Astrocyte (in vitro differentiated cells and primary cell): ENCODE measurements around the gene SQSTM1.

Source experiments
- CTCF ChIP-seq: IDR thresholded peaks from 2 replicates; pipeline ENCODE4 v1.5.1; 2011; ENCODE audit warnings: low read depth, mild to moderate bottlenecking, inconsistent platforms, low read length, moderate library complexity; ENCODE audit not compliant: insufficient read depth
- EZH2 ChIP-seq: IDR thresholded peaks from 2 replicates; pipeline ENCODE4 v1.6.1; 2012; ENCODE audit warnings: mild to moderate bottlenecking, low read length, inconsistent platforms; ENCODE audit not compliant: insufficient read depth

GRCh38 chr5:179834120-179834519, 13.4 kb downstream of the SQSTM1 start:
- TF ChIP-seq CTCF (no peak), EZH2 (no peak)
